C4-2B (cell line): ENCODE measurements around the gene PLEKHG4.

ENCODE experiments used
- CTCF ChIP-seq: fragments of 450-650 bp; conservative IDR thresholded peaks from 2 replicates; pipeline ENCODE4 v1.5.1; 2017; ENCODE audit warnings: mild to moderate bottlenecking
- ZFX ChIP-seq: fragments of 450-650 bp; IDR thresholded peaks from 2 replicates; pipeline ENCODE4 v1.6.1; 2017

DNA sequence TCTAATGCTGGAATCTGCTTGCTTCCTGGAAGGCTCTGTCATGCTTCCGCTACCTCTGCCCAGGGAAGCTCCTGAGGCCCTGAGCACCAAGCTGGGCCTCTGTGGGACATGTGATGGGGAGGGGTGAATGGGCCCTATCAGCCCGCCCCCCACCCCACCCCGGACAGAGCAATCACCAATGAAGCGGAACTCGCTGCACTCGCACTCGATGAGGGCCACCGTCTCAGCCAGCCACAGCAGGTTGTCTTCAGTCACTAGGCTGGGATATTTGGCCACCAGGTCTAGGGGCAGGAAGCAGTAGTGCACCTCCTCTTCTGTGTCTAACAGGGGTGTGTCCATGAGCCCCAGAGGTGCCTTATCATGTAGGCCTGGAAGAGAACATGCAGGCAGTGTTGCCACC lies 23.6 kb downstream of the PLEKHG4 start:
- TF ChIP-seq CTCF (no peak), ZFX (no peak)
